GM10266 (cell line): ENCODE data around the gene COPE.

Source experiments
- DNase-seq: peaks from one replicate; pipeline ENCODE4 v3.0.0; 2012; ENCODE audit errors: extremely low spot score
- TF ChIP-seq, protein P1 (sequence below): IDR thresholded peaks from 2 replicates; pipeline ENCODE4 v1.5.1; 2012; ENCODE audit warnings: mild to moderate bottlenecking, low read depth; ENCODE audit not compliant: control insufficient read depth, insufficient read depth; ENCODE audit errors: missing control alignments

COPE gene

DNA sequence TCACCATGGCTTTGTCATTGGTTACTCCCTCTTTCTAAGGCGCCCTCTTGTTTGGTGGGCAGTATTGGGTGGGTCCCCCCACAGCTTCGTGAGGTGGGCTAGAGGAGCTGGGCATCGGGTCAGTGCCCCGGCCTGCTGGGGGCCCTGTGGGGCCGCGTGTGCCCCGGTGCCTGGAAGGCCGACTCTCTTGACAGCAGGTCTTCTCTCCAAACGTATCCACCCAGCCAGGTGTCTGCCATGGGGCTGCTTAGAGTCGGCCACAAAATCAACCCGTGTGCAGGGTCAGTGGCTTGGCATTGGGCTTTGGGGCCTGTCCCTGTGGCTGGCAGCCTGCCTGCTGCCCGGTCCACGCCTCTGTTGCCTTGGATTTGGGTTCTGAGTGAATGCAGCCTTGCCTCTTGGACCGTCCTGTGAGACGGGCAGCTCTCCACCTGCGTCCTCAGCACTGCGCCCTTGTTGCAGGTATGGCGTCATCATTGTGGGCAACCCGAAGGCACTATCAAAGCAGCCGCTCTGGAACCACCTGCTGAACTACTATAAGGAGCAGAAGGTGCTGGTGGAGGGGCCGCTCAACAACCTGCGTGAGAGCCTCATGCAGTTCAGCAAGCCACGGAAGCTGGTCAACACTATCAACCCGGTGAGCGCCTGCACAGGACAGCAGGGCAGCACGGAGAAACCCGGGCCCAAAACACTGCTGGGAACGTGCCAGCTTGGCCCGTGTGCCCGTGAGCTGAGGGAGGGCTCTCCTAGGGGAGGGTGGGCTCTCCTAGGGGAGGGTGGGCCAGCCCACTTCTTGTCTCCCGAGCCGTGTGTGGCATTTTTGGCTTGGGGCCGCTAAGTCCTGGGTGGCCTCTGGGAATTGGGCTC lies 56.0 kb downstream of the COPE start:
- TF ChIP-seq, protein P1, sequence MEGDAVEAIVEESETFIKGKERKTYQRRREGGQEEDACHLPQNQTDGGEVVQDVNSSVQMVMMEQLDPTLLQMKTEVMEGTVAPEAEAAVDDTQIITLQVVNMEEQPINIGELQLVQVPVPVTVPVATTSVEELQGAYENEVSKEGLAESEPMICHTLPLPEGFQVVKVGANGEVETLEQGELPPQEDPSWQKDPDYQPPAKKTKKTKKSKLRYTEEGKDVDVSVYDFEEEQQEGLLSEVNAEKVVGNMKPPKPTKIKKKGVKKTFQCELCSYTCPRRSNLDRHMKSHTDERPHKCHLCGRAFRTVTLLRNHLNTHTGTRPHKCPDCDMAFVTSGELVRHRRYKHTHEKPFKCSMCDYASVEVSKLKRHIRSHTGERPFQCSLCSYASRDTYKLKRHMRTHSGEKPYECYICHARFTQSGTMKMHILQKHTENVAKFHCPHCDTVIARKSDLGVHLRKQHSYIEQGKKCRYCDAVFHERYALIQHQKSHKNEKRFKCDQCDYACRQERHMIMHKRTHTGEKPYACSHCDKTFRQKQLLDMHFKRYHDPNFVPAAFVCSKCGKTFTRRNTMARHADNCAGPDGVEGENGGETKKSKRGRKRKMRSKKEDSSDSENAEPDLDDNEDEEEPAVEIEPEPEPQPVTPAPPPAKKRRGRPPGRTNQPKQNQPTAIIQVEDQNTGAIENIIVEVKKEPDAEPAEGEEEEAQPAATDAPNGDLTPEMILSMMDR = no peak
- no peak for DNase-seq

DNA sequence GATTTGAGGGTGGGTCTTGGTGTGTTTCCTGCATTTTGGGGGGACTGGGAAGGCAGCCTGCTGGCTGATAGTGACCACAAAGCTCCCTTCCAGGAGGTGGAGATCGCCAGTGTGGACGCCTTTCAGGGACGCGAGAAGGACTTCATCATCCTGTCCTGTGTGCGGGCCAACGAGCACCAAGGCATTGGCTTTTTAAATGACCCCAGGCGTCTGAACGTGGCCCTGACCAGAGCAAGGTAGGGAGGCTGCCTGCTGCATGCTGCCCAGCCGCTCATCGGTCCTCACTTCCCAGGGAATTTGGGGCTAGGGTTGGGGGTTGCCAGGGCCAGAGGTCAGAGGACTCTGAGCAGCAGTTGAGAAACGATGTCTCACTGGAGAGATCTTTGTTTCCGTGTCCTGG lies 57.3 kb downstream of the COPE start:
- no peak for DNase-seq
- TF ChIP-seq, protein P1 = no peak

DNA sequence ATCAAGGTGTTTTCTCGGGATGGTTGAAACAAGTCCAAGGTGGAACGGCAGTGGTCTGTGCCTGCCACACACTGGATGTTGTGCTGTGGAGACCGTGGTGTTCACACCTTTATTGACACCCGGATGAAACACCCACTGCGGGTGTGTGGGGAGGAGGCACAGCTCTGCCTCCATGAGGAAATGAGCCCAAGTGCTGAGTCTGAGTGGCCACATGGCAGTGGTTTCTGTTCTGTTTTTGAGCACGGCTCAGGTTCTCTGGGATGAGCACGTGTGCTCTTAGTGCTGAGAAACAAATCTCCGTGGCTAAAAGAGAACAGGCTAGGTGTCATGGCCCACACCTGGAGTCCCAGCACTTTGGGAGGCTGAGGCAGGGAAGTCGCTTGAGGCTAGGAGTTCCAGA lies 58.0 kb downstream of the COPE start:
- no peak for DNase-seq
- TF ChIP-seq, protein P1 = no peak

DNA sequence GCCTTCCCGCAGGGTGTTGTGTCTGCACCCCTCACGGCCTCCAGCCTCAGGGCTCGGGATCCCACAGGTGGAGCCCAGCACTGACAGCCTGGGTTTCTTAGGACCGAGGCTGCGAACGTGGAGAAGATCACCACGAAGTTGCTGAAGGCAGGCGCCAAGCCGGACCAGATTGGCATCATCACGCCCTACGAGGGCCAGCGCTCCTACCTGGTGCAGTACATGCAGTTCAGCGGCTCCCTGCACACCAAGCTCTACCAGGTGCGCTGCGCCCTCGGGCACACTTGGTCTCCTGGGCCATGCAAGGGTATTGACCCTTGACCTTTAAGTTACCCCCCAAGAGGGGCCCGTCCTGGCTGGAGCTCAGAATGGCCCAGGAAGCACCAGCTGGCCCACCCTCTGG lies 58.5 kb downstream of the COPE start:
- DNase-seq = no peak
- TF ChIP-seq, protein P1 = no peak

DNA sequence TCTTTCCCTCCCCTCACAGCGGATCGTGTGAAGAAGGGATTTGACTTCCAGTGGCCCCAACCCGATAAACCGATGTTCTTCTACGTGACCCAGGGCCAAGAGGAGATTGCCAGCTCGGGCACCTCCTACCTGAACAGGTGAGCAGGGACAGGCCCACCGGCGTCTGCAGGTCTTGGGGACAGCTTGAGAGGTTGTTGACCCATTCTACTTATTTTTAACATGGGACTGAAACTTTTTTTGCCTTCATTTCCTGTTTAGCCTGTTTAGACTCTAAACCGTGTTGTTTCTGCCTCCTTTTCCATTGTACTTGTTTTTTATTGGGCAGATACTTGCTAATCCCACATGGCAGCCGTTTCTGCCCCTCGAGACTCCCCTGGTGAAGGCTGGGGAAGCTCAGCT lies 58.9 kb downstream of the COPE start:
- TF ChIP-seq, protein P1 = no peak
- DNase-seq = no peak

DNA sequence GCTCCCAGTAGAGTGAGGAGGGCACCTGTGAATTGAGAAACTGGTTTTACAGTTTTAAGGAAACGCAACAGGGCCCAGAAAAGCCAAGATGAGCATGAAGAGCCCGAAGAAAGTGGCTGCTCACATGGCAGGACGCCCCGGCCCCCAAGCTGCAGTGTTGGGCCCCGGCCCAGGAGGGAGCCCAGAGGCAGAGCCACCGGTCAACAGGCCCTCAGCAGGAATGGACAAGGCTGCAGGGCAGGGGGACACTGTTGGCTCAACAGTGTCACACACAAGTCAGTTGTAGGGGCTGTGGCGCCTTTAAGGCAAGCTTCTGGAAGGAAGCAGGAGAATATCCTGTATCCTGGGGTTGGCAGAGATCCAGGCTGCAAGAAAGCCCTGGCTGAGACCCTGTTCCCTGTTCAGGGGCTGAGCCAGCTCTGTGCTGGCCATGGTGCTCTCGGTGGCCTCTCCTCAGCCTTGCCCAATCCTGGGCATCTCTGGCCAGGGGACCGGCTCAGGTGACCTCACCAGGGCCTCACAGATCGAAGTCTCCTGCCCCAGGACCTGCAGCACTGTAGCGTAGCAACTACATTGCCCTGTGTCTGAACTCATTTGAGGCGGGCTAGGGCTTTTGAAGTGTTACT lies 59.4 kb downstream of the COPE start:
- TF ChIP-seq, protein P1 = no peak
- no peak for DNase-seq
